ENCODE results near the gene NUP214.
"Not testable (repeated sequence)": the region's sequence is repeated elsewhere in the genome, so short reads cannot be mapped to it uniquely, and the experiment has no call there.

The NUP214 gene

DNA sequence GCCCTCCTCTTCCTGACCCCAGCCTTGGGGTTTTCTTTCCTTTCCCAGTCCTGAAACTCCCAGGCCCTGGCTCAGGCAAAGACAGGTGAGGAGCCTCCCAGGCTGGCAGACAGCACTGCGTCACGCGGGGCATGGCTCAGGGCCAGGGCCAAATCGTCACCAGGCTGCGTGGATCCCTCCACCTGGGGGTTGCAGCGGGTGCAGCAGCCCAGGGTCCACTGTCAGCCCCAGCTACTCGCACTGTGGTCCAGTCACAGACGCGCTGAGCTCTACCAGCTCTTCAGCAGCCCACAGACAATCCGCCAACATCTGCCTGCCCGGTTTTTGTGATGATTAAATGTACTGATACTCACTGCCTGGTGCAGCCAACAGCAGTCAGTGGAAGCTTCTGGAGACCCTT is 138.8 kb downstream of the NUP214 start:
- FAIRE-seq, result no peak

DNA sequence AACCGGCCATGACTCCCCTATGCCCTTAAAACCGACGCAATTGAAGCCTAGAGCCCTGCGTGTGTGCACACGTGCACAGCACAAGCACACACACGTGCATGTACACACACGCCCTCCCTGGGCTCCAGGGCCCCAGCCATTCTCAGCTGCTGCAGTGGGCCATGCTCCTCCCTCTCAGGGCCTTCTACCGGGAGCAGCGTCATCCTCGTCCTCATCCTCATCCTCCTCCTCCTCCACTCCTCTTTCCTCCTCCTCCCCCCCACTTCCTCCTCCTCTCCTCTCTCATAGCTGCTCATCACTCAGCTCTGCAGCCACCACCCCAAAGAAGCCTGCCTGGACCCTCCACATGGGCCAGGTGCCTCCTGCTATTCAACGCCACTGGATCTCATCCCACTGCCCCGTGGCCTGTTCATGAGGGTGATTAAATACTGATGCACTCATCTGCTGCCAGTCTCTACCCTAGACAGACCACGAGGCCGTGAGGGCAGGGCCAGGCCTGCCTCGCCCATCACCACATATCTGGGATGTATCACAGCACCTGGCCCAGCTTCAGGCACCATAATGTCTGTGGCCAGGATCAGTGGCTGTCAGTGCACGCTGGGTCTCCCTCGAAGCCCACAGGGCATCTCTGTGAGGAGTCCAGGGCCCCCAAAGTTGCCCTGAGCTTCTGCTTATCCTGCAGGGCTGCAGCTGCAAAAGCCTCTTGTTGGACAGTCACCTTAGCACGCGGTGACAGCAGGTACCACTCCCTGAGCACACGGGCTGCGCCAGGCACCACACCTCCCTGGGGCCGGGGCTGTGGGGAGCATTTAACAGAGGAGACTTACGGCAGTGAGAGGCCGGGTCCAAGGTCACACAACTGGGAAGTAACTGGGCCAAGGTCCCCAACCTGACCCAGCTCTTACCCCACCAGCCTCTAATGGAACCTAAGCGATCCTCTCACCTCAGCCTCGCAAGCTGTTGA is 141.2 kb downstream of the NUP214 start:
- FAIRE-seq, result no peak

- no peak for FAIRE-seq
Observed at GRCh38 chr9:131270171-131271015, 145.0 kb downstream of the NUP214 start.

DNA sequence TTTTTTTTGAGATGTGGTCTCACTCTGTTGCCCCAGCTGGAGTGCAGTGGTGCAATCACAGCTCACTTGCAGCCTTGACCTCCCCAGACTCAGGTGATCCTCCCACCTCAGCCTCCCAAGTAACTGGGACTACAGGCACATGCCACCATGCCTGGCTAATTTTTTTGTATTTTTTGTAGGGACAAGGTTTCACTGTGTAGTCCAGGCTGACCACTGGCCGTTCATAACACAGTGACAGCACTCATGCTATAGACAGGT is 145.6 kb downstream of the NUP214 start:
- FAIRE-seq, result not testable (repeated sequence)

DNA sequence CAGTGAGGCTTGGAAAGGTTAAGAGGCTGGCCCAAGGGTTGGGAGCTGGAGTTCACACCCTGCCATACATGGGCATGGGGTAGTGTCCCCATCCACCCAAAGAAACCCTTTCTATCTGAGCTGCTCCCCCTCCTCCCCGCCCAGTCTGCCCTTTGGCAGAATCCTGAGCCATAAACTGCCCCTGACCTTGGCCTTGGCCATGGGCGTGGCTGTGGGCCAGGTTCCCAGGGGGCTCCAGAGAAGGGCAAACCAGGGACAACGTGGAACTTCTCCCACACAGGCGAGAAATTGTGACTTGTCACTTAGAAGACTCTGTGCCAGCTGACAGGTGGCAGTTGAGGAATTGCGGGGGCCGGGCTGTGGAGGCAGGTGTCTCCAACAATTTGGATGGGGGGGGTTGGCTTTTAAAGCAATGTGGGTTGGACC is 146.1 kb downstream of the NUP214 start:
- no peak for FAIRE-seq

- FAIRE-seq, result no peak
Observed at GRCh38 chr9:131272212-131272611, 146.8 kb downstream of the NUP214 start.

GRCh38 chr9:131273146-131273855 is 147.9 kb downstream of the NUP214 start:
- no peak for FAIRE-seq

- FAIRE-seq, result no peak
Observed at GRCh38 chr9:131273856-131274673, 148.7 kb downstream of the NUP214 start.

DNA sequence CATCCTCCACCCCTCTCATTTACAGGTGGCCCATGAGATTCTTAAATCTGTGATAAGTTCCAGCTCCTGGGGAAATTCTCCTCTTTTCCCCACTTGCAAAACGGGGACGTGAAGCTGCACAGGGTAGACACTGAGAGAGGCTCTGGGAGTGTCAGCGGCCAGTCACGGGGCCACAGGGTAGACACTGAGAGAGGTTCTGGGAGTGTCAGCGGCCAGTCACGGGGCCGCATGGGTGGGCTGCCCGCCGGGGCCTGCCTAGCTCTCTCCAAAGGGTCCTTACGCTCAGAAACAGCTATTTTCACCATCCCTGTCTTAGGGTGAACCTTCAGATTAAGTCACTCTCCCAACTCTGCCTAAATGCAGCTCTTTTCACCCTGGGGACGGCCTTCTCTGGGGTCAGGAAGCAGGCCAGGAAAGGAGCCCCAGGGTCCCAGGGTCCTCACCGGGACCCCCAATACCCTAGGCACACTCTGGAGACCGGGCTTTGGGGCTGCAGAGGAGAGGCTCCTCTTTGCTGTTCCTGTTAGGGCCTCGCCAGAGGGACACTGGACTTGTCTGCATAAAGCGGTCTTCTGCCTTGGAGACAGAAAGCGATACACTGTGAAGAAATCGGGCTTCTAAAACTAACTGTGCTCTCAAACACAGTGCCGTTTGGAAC is 149.4 kb downstream of the NUP214 start:
- FAIRE-seq, result no peak

DNA sequence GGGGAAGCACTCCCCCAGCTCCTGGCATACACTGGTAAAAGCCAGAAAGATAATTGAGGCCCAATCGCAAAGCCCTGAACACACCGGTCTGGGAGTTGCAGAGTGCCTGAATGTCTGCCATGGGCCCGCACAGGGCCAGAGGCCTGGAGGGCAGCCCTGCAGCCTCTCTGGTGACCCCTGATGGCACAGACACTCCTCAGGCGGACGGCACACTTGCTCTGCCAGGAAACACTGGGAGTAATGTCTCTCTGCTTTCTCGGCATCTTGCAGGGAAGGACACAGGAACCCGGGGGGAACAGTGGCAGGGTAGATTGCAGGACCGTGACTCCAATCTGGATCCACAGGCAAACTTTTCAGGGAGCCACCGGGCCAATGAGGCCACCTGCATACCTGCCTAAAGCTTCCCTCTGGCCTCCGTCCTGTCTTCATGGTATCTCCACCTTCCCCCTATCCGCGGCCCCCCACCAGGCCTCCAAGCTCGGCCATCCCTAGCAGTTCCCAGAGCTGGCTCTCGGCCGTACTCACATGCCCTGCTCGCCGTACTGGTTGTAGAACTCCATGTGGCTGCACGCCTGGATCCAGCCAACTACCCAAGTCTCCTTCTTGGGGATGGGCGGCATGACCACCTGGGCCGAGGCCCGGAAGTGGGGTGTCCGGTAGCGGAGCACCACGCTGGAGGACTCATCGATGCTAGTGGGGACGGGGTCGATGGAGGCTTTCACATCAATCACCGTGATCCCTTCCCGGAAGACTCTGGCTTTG is 150.1 kb downstream of the NUP214 start:
- FAIRE-seq, result no peak

DNA sequence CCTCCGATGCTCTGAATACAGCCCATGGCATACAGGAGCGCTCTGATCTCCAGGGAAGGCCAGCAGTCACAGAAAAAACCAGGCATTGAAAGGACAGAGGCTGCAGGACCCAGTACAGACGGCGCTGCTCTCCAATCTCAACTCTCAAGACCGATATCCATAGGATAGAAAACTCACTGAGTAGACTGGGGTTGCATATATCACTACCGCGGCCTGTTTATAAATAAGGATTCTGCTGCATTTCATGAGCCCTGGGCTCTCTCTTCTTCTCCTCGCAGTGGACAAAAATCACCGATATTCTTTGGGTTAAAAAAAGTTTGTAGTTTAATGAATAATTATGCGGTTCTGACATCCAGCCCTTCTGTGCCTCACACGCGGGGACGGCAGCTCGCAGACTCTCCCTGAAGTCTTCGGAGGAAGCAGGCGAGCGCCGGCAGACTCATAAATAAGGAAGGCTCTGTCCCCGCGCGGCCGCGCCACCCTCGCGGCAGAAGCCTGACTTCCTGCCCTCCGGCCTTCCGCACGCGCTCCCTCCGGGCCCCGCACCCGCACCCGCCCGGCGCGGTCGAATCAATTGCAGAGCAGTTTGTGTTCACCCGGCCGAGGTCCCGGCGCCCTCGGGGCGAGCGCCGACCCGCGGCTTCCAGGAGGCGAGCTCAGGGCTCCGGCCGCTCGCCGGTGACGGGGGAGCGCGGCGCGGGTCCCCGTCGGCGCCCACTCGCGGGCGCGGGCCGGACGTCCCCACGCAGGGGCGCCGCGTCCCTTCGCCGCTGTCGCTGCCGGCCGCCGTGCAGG is 150.9 kb downstream of the NUP214 start, which contains the start of gene FAM78A:
FAM78A (minus strand) TSS at position 417 of the 795 bp plus-strand sequence; CDS start at position 86, 331 bp downstream.
- no peak for FAIRE-seq

- no peak for FAIRE-seq
Observed at GRCh38 chr9:131276891-131277286, 151.5 kb downstream of the NUP214 start.

- FAIRE-seq, result no peak
Observed at GRCh38 chr9:131277287-131277909, 152.0 kb downstream of the NUP214 start.

- no peak for FAIRE-seq
Observed at GRCh38 chr9:131277910-131278701, 152.7 kb downstream of the NUP214 start.

- no peak for FAIRE-seq
Observed at GRCh38 chr9:131278702-131279111, 153.3 kb downstream of the NUP214 start.

- no peak for FAIRE-seq
Observed at GRCh38 chr9:131279196-131279862, 153.9 kb downstream of the NUP214 start.

- FAIRE-seq, result no peak
Observed at GRCh38 chr9:131279863-131280570, 154.6 kb downstream of the NUP214 start.
